HCT116 (cell line): ENCODE results near the gene BACE1. TPM values are rescaled to one million over a fixed set of nuclear protein-coding genes. Genes with fewer than 3 reads are reported as not detected.

Experiments
- ATAC-seq: fragments of 200-7000 bp; cut with Tn5 transposase; 2 replicates; pipeline ENCODE4 v1.9.1; 2020; ENCODE audit warnings: mild to moderate bottlenecking, moderate library complexity
- BruUV-seq: library from RNA; stranded (reverse); fragments of 400-500 nt; replicated peaks from 2 replicates; lab custom pipeline; 2021; lab: Mats Ljungman, UMichigan
- CTCF ChIA-PET: fragments of 300-600 bp; sonication (Branson Sonifier 250); formaldehyde crosslinking; loops from one replicate; lab custom pipeline; 2021; ENCODE audit warnings: antibody characterized with exemption; lab: Charles Lee
- POLR2A ChIA-PET: fragments of 300-600, 350-600 bp; sonication (Branson Sonifier 250); formaldehyde crosslinking; loops from one replicate; lab custom pipeline; 2021; ENCODE audit warnings: antibody characterized with exemption; lab: Charles Lee
- RAD21 ChIA-PET, 2 experiments: fragments of 300-600 bp; sonication (Branson Sonifier 250); formaldehyde crosslinking; loops; one replicate each; lab custom pipeline; 2023; ENCODE audit warnings: low total read pairs in 2 of 2; ENCODE audit not compliant: uncharacterized antibody in 2 of 2, unreplicated experiment in 2 of 2, low non-redundant PET in 1 of 2; lab: Charles Lee
- DNase-seq: peaks from one replicate; pipeline ENCODE4 v3.0.0-alpha.2; 2010; ENCODE audit warnings: low read depth, low spot score
- H2AFZ ChIP-seq: fragments of 200-600 bp; shearing (Covaris generic), sonication (generic); 2 replicates; pipeline ENCODE4 v1.6.1; 2017; ENCODE audit warnings: low read depth, mixed run types, mixed read lengths, antibody characterized with exemption, low read length; ENCODE audit not compliant: poor library complexity, severe bottlenecking
- H3K27ac ChIP-seq: 2 replicates; pipeline ENCODE4 v1.5.1; 2012; ENCODE audit warnings: low read depth, low read length
- H3K27me3 ChIP-seq: fragments of 200-600 bp; sonication (generic); 2 replicates; pipeline ENCODE4 v1.6.1; 2016; ENCODE audit warnings: mixed run types, low read length, mixed read lengths; ENCODE audit not compliant: insufficient read depth
- H3K36me3 ChIP-seq, 2 experiments: fragments of 200-500 bp in 1 of 2; fragments of 200-600 bp in 1 of 2; sonication (Bioruptor generic) in 1 of 2; sonication (generic) in 1 of 2; 2 replicates each; pipeline versions ENCODE4 v1.5.1 to v1.6.1; 2014 to 2016; ENCODE audit warnings: low read length in 2 of 2, inconsistent platforms in 1 of 2, mixed read lengths in 1 of 2, mixed run types in 1 of 2; ENCODE audit not compliant: insufficient read depth in 2 of 2, control insufficient read depth in 1 of 2
- H3K4me1 ChIP-seq, 2 experiments: fragments of 200-600 bp in 1 of 2; sonication (generic) in 1 of 2; 2 replicates each; pipeline versions ENCODE4 v1.5.1 to v1.6.1; 2012 to 2017; ENCODE audit warnings: low read length in 2 of 2, inconsistent platforms in 1 of 2, mild to moderate bottlenecking in 1 of 2, mixed read lengths in 1 of 2, mixed run types in 1 of 2, moderate library complexity in 1 of 2; ENCODE audit not compliant: insufficient read depth in 2 of 2, control insufficient read depth in 1 of 2
- H3K4me2 ChIP-seq: fragments of 200-600 bp; sonication (generic); 2 replicates; pipeline ENCODE4 v1.6.1; 2017; ENCODE audit warnings: mixed run types, low read length, mixed read lengths
- H3K4me3 ChIP-seq, 2 experiments: fragments of 200-600 bp in 1 of 2; sonication (generic) in 1 of 2; replicated peaks in 1 of 2; 2 replicates each; pipeline ENCODE4 v1.5.1; 2011 to 2016; ENCODE audit warnings: low read length in 2 of 2, control low read depth in 1 of 2, low read depth in 1 of 2, mild to moderate bottlenecking in 1 of 2, mixed read lengths in 1 of 2, mixed run types in 1 of 2
- H3K79me2 ChIP-seq: fragments of 200-600 bp; sonication (generic); 2 replicates; pipeline ENCODE4 v1.6.1; 2017; ENCODE audit warnings: mild to moderate bottlenecking, mixed run types, low read length, moderate library complexity, mixed read lengths; ENCODE audit not compliant: insufficient read depth
- H3K9ac ChIP-seq: fragments of 200-600 bp; sonication (generic); 2 replicates; pipeline ENCODE4 v1.6.1; 2016; ENCODE audit warnings: low read length, mixed read lengths
- H3K9me2 ChIP-seq: fragments of 200-600 bp; sonication (generic), shearing (Covaris generic); 2 replicates; pipeline ENCODE4 v1.6.1; 2017; ENCODE audit warnings: mixed run types, mild to moderate bottlenecking, moderate library complexity; ENCODE audit not compliant: insufficient read depth
- H3K9me3 ChIP-seq, 2 experiments: fragments of 200-500 bp in 1 of 2; fragments of 200-600 bp in 1 of 2; sonication (Bioruptor generic) in 1 of 2; sonication (generic) in 1 of 2; 2 replicates each; pipeline ENCODE4 v1.6.1; 2014 to 2017; ENCODE audit warnings: low read length in 2 of 2, mixed read lengths in 2 of 2, inconsistent platforms in 1 of 2, low read depth in 1 of 2, mild to moderate bottlenecking in 1 of 2, mixed run types in 1 of 2, moderate library complexity in 1 of 2; ENCODE audit not compliant: control insufficient read depth in 1 of 2, insufficient read depth in 1 of 2
- H4K20me1 ChIP-seq: fragments of 200-600 bp; sonication (generic), shearing (Covaris generic); 2 replicates; pipeline ENCODE4 v1.6.1; 2017; ENCODE audit warnings: mixed run types, mild to moderate bottlenecking, moderate library complexity; ENCODE audit not compliant: insufficient read depth
- JUND ChIP-seq: IDR thresholded peaks from 2 replicates; pipeline ENCODE4 v1.6.1; 2012
- POLR2A ChIP-seq: IDR thresholded peaks from 2 replicates; pipeline ENCODE4 v1.7.0; 2011; ENCODE audit warnings: borderline replicate concordance; ENCODE audit not compliant: insufficient read depth, insufficient read length; ENCODE audit errors: extremely low read depth
- TCF7L2 ChIP-seq: IDR thresholded peaks from 2 replicates; pipeline ENCODE4 v1.7.0; 2011; ENCODE audit warnings: borderline replicate concordance, inconsistent platforms; ENCODE audit not compliant: insufficient read depth, insufficient read length; ENCODE audit errors: extremely low read depth
- ZFX ChIP-seq: fragments of 450-650 bp; IDR thresholded peaks from 2 replicates; pipeline ENCODE4 v1.6.1; 2017
- ZNF274 ChIP-seq: fragments of 200-500 bp; sonication (Bioruptor generic); IDR thresholded peaks from 2 replicates; pipeline ENCODE4 v1.6.1; 2014; ENCODE audit warnings: mild to moderate bottlenecking, low read depth, low read length, inconsistent platforms
- intact Hi-C: fragments of 100-400 bp; cut with micrococcal nuclease; formaldehyde crosslinking; loops from 2 replicates; pipeline ENCODE4 v1.10.0; 2022
- total RNA-seq: library from RNA; stranded (reverse); gene quantifications from one replicate; pipeline ENCODE4 v1.2.1, GENCODE V29; 2021; ENCODE audit not compliant: unreplicated experiment
- TF ChIP-seq, protein P1 (sequence below), 3 experiments: fragments of 200-600 bp in 1 of 3; sonication (generic) in 1 of 3; IDR thresholded peaks in 2 of 3; conservative IDR thresholded peaks in 1 of 3; 2 replicates each; pipeline ENCODE4 v1.5.1; 2012 to 2017; ENCODE audit warnings: low read depth in 2 of 3, low read length in 2 of 3, antibody characterized with exemption in 1 of 3, borderline replicate concordance in 1 of 3, control low read depth in 1 of 3, mild to moderate bottlenecking in 1 of 3, mixed read lengths in 1 of 3, mixed run types in 1 of 3, moderate library complexity in 1 of 3; ENCODE audit not compliant: insufficient read depth in 1 of 3
- TF ChIP-seq, protein P2 (sequence below): IDR thresholded peaks from 2 replicates; pipeline ENCODE4 v1.6.1; 2012

The BACE1 gene
- total RNA-seq, 1 experiment from 2014 or later = 8.5 TPM

DNA sequence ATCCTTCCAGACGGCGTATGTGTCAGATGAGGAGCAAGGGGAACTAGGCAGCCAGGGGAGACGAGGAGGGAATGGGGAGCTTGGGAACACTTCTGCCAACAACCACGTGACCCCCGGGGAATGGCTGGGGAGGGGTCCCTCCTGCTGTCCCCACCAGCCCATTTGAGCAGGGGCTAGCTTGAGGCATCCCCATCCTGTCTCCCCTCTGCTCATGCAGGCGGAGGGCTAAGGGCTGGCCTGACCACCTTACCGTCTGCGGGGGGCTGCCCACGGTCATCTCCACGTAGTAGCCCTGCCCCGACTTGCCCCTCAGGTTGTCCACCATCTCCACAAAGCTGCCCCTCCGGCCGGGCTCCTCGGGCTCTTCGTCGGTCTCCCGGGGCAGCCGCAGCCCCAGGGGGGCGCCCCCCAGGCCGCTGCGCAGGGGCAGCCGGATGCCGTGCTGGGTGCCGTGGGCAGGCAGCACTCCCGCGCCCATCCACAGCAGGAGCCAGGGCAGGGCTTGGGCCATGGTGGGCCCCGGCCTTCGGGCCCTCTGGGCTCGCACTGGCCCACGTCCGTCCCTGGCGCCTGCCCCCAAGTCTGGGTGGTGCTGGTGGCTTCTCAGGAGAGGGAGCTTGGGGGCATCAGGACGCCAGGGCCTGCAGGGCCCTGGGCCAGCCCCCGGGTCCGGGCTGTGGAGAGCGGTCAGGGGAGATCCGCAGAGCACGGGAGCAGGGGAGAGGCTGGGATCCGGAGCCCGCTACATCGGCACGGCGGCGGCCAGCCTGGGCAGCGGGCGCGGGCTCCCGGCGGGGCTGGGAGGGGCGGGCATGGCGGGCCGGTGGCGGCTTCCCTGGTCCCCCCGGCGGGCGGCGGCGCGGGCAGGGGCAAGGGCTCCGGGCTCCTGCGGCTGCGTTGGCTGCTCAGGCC lies 515 bp downstream of the BACE1 start:
- H3K36me3 ChIP-seq = no peaks in the 10 kb centered on the region
- H3K27me3 ChIP-seq = no peaks in the 10 kb centered on the region
- no peaks in the 10 kb centered on the region for H4K20me1 ChIP-seq
- H3K27ac ChIP-seq = peak overlapping the region; percentile 61; the same call in 1 of the 2 replicates
- H3K9me3 ChIP-seq = no peaks in the 10 kb centered on the region
- no peaks in the 10 kb centered on the region for H3K9me2 ChIP-seq
- peak; percentile 65 for ATAC-seq
- POLR2A ChIA-PET = interaction anchor here (2.0 kb wide), 1 partner anchor 12 kb away, joined by 10 read pairs; the partner anchor contains the start of gene CEP164
- H2AFZ ChIP-seq = no peak overlapping the region
- peak overlapping the region; percentile 65 for H3K9ac ChIP-seq
- intact Hi-C loops = loop anchor here (1.0 kb wide), 1 partner anchor 83 kb away; the partner anchor contains the start of genes PCSK7 and RNF214
- no peak for TF ChIP-seq TCF7L2
- TF ChIP-seq ZNF274 = no peak
- TF ChIP-seq JUND = no peak
- peak; percentile 62 for TF ChIP-seq ZFX
- TF ChIP-seq, protein P1, sequence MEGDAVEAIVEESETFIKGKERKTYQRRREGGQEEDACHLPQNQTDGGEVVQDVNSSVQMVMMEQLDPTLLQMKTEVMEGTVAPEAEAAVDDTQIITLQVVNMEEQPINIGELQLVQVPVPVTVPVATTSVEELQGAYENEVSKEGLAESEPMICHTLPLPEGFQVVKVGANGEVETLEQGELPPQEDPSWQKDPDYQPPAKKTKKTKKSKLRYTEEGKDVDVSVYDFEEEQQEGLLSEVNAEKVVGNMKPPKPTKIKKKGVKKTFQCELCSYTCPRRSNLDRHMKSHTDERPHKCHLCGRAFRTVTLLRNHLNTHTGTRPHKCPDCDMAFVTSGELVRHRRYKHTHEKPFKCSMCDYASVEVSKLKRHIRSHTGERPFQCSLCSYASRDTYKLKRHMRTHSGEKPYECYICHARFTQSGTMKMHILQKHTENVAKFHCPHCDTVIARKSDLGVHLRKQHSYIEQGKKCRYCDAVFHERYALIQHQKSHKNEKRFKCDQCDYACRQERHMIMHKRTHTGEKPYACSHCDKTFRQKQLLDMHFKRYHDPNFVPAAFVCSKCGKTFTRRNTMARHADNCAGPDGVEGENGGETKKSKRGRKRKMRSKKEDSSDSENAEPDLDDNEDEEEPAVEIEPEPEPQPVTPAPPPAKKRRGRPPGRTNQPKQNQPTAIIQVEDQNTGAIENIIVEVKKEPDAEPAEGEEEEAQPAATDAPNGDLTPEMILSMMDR (IDR thresholded peaks at IDR 0.05 in 2 of 3, conservative IDR thresholded peaks at IDR 0.05 in 1 of 3; ENCODE audit: borderline replicate concordance in 1 of 3, insufficient read depth in 1 of 3, low read depth in 2 of 3, low read length in 2 of 3) = no peak
- TF ChIP-seq, protein P2, sequence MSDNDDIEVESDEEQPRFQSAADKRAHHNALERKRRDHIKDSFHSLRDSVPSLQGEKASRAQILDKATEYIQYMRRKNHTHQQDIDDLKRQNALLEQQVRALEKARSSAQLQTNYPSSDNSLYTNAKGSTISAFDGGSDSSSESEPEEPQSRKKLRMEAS = no peak
- TF ChIP-seq POLR2A = no peak
- CTCF ChIA-PET = no interaction called here
- H3K4me2 ChIP-seq = peak overlapping the region; percentile 92
- RAD21 ChIA-PET = interaction anchor here in 1 of 2 experiments (0.5 kb wide), 1 partner anchor 74 kb away, joined by 4 read pairs; no protein-coding TSS in a partner anchor
- no peak for DNase-seq
- BruUV-seq = no TSS peak
- H3K4me3 ChIP-seq = peak overlapping the region; percentile 65 to 68
- H3K4me1 ChIP-seq = peaks cover 7 to 16% of the 10 kb centered on the region in 2 experiments; a peak in 3 of 4 replicates
- no peaks in the 10 kb centered on the region for H3K79me2 ChIP-seq
